ENCODE measurements around the gene INSC.

GRCh38 chr11:15074206-15075161, 40.2 kb upstream of the INSC start:
- TF ChIP-seq POLR2A (IDR thresholded peaks at IDR 0.05; ENCODE audit: low read depth, low read length) (no peak), POLR2AphosphoS5 (IDR thresholded peaks at IDR 0.05; ENCODE audit: low read depth, low read length) (no peak), PAX5 (IDR thresholded peaks at IDR 0.05; ENCODE audit: insufficient read depth, low read length, severe bottlenecking) (no peak), TAF1 (IDR thresholded peaks at IDR 0.05; ENCODE audit: low read depth, low read length) (no peak), SPI1 (IDR thresholded peaks at IDR 0.05; ENCODE audit: low read depth, low read length) (no peak), POU2F2 (IDR thresholded peaks at IDR 0.05; ENCODE audit: low read depth, low read length) (no peak)

Data from GM12891 (cell line).